Nucleus accumbens (tissue), 56 donors: ENCODE measurements around the gene MEIKIN.

Experiments
- DNase-seq, 56 donors: peaks; one replicate each; lab custom pipeline; 2025; lab: John Stamatoyannopoulos, UW

The MEIKIN gene, protein sequence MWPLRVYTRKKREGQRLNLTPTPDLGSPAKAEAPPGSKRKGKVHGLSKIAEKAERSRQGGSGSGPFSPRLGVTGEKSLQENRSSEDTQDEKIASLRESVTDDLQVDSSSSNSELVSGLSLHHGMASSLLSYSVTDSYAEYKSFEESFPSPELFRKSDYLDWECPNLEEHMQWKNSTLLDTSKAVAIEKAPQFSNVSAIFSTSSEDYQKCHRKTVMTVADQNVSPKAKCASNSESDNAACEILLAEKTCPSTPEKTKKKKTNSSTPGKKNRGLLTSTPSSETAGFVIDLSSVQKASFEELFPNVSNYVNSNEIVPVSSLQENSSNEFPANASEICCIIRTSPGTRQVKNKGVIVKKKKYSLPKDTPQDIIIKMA

DNA sequence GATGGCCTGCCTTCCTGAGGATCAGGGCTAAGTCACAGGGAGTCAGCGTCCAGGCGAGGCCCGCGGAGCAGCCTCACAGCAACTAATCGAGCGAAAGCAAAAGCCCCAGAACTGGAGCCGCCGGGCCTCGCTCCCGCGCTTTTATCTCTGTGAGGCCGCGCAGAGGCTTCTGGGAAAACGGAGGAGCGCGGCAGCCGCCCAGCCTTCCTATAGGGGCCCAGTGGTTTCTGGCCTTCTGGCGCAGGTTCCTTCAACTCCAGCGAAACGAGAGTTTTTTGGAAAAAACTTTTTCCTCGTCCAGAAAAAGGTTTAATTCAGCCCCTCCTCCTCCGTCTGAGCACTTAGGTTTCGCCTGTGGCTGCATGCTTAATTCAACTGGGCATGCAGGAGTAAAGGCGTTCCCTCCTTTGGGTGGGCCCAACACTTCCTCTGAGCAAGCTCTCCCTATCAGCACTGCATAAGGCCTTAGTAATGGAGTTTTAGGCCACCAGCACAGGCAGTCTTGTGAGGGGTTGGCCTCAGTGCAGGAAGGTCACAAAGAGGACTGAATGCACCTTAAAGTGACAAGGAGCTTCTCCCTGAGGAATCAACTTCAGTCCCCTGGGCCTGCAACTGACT, at the start of gene MEIKIN:
Gene MEIKIN, minus strand, starts transcription at position 113 of the 618 bp plus-strand sequence. CDS start 158 bp downstream, outside the sequence.
- DNase-seq = no peak

DNA sequence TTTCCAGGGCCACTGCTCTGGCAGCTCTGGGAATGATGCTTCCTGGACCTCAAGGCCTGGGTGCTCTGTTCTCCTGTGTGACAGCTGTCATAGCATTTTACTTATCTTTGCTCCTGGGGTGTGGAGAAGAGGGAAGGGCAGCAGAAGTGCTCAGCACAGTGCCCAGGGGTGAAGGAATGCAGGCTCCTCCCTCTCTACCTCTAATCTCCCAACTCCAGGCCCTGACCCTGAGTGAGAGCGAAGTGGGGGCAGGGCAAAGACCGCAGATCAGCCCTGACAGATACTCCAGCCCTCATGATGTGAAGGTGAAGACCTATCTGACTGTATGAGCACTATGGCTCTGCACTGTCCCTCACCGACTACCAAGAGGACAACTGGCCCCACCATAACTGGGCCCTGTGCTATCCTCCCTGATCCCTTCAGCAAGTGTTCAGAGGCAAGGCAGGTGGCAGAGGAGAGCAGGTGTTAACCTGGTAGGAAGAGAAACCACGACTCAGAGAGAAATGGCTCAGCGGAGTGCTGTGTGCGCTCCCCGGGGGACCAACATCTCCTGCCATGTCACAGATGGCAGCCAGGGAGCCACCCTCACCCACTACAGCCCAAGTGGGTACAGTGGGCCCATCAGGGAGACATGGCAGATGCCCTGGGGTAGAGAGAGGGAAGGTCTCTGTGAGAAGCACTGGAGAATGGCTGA, 49.2 kb upstream of the MEIKIN start:
- DNase-seq = no peak

DNA sequence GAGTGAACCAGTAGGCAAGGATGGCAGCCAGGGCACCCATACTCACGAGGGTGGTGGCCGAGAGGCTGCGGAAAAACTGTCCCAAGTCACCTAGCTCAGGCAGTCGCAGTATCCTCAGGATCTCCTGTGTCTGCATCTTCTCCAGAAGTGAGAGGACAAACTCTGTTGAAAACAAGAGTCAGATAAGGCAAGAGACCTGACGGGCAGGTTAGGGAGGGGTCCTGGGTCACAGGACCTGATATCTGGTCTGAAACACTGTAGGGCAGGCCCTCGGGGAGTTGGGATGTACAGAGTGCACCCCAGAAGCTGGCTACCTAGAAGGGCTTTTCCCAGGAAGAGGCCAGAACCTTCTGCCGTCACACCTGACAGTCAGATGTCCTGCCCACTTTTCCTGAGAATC, 48.6 kb upstream of the MEIKIN start:
- no peak for DNase-seq

DNA sequence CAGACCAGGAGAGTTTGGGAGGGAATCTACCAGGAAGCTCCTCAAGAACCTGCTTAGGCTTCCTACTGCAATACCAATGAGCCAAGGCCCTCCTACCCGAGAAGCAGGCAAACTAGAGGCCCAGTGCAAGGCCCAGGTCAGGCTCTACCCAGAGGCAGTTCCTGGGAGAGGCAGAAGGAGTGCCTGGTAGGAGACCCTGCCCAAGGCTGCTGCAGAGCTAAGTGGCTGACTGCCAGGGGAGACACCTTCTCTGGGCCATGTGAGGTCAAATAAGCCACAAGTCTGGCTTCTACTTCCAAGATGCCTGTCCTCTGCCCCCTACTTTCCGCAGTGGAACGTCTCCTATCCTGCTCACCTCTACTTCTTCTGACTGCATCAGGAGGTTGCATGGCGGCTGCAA, 48.2 kb upstream of the MEIKIN start:
- no peak for DNase-seq

DNA sequence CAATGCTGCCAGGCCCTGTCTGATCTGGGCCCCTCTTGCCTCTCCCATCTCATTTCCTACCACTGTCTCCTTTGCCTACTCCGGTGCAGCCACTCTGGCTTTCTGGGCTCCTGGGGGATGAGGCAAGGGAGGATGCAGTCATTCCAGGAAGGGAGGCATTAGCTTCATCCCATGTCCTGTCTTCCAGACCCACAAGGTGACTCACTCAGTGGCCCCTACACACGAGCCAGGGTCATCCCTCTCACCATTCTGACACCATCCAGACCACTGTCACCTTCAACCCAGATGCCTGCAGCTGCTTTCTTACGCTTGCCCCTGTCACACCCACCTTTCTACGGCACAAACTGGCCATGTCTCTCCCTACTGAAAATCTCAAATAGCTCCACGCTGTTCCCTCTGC, 46.9 kb upstream of the MEIKIN start:
- DNase-seq = no peak

DNA sequence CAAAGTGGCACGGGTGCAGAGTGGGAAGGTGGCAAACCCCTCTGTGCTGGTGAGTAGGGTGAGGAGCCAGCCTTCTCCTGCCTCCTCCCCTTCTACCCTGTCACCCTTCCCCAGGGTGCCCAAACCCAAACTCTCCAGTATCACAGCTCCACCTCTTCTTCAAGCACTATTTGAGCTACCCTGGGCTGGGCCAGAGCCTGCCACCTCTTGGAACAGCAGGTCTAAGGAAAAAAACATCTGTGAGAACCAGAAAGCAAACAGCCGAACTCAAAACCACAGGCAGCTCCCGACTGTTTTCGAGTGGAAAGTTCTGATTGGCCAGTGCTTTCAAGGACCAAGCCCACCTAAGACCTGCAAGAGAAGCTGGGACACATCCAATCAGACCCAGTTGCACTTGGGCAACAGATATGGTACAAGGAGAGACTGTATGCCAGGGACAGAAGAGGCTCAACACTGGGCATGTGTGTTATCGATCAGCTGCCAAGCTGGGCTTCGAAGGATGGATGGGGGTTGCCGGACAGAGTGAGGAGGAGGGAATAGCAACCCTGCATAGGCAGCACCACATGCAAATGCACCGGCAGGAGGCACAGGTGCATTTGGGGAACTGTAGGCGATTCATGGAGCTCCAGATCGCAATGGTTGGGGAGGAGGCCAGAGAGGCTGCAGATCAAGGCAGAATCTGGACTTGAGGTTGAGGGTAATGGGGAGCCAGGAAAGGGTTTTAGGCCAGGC, 46.3 kb upstream of the MEIKIN start:
- no peak for DNase-seq

DNA sequence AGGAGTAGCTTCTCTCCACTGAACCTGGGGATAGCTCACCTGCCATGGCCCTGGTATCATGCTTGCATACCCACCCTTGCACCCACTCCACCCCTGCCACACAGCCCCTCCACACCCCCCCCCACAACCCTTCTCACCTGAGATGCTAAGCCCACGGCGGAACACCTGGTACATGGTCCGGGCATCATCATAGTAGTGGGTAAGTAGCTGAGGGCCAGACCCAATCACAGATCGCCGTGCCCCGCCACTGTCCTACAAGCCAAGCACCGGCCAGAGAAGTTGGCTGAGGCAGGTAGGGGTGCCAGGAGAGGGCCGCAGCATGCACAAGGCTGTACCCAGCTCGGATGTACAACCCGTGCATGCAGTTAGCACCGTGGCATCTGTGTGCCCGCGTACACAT, 45.3 kb upstream of the MEIKIN start:
- no peak for DNase-seq

DNA sequence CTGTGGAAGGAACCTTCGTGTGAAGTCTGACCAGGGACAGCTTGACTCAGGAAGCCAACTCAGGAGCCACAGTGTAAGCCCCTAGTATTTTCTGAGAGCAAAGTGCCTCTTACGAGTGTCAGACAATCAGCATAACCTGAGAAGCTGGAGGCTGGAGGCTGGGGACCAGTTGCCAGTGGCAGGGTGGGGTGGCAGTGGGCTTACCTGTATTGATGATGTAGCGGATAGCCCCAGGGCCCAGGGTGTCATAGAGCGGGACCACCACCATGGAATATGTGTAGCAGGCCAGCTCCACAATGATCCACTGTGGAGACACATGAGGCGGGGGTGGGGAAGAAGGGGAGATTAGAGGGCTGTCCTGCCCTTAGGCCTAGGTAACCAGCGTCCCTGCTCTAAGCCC, 43.1 kb upstream of the MEIKIN start:
- no peak for DNase-seq

DNA sequence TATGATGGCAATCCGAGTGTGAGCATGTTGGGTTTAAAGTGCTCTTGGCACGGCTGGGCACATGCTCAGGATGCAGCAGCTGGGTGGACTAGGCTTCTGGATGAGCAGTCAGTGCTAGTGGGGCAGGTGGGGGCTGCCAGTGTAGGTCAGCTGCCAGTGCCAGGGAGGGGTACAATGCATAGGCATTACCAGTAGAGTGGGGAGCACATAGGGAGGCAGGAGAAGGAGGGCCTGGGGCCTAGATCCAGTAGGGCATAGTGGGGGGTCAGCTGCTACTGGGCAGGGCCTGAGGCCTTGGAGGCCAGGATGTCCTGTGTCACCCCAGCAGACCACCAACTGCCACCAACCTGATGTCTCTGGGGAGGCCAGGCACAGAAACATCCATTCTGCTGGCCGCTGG, 41.8 kb upstream of the MEIKIN start:
- DNase-seq = no peak

DNA sequence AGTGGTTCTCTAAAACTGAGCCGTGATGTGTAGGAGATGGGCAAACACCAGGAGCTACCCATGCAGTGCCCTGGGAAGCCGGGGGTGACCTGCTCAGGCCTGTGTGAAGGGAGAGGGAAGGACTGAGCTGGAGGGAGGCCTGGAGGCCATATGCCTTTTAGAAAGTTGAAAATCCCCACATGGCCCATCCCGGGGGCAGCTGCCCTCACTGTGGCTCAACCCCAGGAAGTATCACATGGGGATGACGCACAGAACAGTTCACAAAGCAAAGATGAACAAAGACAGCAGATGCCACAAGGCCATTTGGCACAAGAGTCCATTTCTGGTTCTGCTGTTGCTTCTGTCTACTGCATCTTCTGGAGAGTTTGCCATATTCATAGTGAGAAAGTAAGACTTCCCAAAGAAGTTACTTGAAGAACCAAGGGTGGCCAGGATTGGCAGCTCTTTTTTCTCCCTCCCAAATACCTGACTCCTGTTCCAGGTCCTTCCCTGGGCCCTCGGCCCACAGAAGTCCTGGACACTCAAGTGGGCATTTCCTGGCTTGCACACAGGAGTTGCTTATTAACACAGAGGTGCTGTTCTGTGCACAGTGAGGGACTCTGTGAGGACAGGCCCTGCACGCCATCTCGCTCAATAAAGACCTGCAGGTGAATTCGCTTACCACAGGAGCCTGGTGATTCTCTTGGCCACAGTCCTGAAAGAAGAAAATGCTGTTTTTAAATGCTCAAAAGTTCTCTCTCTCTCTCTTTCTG, 40.9 kb upstream of the MEIKIN start:
- DNase-seq = peak in 34 of 56 donors; percentile 8 to 76 (median 34)

DNA sequence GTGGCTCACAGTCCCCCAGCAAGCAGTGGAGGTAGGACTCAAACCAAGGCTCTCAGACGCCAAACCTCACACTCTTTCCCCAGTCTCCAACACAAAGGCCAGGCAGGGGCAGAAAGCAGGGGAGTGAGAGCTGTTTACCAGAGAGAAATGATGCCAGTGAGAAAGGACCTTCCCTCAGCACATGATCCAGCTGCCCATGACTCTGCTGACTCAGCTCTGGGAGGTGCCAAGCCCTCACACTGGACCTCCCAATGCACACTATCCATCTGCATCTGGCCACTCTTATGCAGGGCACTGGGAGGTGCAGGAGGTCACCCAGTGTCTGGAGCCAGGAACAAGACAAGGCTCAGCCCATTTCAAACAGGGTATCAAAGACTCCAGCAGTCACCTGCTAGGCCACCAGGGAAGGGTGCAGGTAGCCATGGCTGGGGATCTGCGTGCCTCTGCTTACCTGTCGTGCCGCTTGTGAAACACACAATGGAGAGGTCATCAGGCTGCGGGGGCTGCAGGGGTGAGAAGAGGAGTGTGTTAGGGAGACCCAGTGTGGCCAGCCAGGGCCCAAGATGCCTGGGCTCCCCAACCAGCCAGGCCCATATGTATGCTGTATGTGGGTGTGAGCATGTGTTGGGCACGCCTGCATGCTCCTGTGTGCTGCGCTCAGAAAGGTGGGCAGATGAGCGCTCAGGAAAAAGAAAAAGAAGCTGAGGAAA, 39.6 kb upstream of the MEIKIN start:
- DNase-seq = peak in 26 of 56 donors; percentile 15 to 66 (median 26)

DNA sequence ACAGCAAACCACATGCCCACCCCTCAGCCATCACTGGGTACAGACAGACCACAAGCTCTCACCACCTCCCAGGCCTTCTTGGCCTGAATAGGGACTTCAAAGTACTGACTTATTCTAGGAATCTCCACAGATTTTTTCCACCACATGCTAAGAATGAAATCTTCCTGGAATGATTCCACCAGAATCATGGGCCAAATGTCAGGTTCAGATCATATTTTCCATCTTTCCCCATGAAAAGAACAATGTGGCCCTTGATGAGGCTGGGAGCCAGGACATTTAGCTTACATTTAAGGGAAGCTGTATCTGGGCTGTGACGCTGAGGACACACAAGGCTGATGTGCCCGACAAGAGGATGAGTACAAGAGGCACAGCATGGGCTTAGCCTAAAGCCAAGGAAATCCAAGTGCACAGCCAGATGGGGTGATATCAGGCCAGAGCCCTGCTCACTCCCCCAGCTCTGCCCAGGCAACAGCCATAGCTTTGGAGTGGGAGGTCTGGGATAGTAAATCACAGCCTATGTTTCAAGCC, 37.8 kb upstream of the MEIKIN start:
- no peak for DNase-seq

DNA sequence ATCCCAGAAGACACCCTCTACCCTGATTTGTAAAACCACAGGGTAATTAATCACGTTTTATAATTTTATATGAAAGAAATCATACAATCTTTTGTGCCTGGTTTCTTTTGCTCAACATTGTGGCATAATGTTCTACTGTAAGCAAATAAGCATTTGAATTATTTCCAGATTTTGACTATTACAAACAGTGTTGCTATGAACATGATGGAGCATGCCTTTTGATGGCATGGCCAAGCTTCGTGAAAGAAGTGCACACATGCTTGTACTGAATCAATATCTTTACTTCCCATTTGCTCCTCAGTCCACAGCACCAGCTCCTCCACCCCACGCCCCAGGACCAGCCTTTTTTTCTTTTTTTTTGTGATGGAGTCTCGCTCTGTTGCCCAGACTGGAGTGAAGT, 36.1 kb upstream of the MEIKIN start:
- DNase-seq = no peak

DNA sequence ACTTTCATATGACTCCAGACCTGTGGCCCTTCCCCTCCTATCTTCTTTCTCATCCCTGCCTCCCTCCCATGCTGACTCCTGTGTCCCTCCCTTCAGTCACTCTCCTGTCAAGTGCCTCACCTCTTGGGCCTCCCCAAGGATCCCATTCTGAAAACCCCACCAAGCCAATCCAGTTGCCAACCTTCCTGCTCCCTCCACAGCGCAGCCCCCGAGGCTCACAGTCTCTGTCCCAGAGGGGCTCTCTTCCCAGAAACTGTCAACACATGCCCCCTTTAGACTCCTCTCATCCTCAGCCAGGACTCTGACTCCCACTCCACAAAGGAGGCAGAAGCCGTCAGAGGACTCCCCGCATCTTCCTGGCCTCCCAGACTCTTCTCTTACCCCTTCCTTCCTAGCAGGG, 35.2 kb upstream of the MEIKIN start:
- no peak for DNase-seq

DNA sequence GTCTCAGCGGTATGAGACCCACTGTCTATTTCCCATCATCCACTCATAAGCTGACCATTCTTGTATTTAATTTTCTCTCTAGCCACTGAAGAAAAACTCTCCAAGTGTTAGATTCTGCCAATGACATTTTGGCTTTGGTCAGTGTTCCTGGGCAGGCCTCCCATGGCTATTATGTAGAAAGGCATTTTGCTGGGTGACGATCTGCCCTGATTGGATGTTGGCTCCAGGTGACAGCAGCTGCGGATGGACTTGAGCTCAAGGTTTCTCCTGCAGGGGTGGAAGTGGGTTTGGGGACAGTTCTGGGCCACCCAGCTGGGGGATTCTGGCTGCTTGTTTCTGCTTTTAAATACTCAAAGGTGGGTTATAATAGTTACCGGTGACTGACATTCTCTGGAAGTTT, 34.4 kb upstream of the MEIKIN start:
- peak in 13 of 56 donors; percentile 9 to 66 (median 30) for DNase-seq

DNA sequence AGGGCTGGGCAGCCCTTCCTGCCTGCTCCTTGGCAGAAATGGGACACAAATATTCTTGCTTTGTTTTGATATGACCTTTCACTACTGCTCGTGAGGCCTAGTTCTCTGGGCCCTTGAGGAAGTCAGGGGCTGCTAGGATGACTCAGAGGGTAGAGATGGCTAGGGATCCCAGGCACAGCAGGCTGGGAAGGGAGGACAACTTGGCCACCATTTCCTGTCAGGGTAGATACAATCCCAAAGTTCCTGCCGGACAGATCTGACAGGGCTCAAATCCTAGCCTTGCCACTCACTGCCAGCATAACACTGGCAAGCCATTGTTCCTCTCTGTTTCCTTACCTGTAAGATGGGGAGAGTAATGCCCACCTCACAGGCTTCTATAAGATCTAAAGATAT, 31.7 kb upstream of the MEIKIN start:
- DNase-seq = no peak

DNA sequence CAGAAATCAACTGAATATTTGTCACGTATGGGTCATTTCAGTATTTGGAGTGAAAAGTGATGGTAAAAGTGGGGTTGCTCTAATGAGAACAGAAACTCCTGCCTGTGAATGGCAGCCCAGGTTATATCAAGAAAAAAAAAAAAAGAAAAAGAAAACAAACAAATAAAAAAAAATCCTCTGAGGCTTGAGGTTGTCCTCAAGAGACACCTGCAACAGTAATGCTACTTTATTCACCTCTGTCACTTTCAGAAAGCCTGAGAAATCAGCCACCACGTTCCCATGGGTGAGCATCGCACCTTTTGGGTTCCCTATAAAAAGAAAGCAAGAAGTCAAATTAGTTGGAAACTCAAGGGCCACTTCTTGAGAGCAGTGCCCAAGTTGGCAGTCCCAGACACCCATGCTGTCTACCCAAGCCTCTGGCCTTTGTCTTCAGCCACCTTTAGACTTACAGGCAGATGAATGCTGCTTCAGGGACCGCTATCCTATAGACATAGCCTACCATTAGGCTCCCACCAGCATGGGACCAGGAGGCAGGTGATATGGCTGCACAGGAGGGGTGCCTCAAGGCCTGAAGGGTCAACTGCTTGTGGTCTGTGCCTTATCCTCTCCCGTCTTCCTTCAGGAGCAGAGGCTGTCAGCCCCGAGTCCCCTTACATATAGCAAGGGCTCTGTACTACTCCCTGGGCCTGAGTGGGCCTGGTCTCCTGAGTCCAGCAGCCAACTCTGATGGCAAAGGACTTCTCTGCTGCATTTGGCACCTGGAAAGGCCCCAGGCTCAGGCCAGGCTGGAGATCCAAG, 31.1 kb upstream of the MEIKIN start:
- DNase-seq = peak in 1 of 56 donors; percentile 21

DNA sequence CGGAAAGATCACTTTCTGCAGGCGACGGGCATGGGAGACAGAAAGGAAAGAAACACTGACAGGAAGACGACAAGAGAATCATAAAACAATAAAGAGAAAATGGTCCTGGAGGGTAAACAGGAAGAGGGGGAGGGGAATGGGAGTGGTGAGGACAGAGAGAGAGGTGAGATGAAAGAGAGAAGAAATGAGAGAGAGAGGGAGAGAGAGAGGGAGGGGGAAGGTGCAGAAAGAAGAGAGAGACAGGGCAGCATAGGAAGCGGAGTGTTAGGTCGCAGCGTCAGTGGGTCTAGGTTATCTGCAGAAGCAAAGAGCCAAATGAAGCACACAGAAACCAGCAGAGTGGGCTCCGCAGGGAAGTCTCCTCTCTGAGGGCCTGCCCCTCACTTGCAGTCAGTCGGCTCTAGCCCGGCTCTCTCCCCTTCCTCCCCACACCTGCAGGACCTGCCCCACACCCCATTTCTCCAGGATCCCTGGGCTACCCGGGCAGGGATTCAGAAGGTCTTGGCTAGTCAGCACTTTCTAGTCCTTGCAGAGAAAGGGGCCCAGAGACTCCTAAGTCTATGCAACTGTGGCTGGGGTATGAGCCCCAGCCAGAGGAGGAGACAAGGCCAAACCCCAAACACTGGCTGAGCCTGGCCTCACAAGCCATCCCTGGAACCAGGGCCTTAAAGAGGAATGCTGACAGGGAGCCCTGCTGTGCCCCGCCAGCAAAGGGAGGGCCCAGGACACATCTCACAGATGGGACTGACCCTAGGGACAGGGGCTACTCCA, 29.7 kb upstream of the MEIKIN start:
- DNase-seq = no peak
